GM18507 (cell line): Measurements from ENCODE around the gene GNL1.
A peak's percentile ranks its signal among the peaks of the same experiment; 100 is the strongest.

Experiments used
- DNase-seq: peaks from one replicate; pipeline ENCODE4 v3.0.0; 2011; ENCODE audit warnings: low read depth; ENCODE audit not compliant: insufficient read length; ENCODE audit errors: extremely low spot score
- FAIRE-seq: peaks from 2 replicates; lab custom pipeline; 2011; peaks lifted over from hg19 to GRCh38; lab: Jason Lieb, UNC

Gene GNL1

DNA sequence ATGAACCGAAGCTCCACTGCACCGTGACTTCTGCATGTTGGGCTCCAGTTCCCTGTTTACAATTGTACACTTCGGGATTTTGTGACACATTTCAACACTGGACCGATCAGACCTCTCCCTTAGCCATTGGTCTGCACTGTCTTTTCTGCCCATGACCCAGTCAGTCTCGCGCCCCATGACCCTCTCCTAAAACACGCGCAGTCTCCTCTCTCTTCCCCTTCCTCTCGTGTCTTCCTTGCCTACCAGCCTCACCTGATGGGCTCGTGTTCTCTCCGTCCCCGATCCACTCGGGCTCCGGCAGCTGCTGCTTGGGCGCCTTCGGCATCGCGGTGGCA is 14.4 kb upstream of the GNL1 start:
- DNase-seq (no peak), FAIRE-seq (no peak)

DNA sequence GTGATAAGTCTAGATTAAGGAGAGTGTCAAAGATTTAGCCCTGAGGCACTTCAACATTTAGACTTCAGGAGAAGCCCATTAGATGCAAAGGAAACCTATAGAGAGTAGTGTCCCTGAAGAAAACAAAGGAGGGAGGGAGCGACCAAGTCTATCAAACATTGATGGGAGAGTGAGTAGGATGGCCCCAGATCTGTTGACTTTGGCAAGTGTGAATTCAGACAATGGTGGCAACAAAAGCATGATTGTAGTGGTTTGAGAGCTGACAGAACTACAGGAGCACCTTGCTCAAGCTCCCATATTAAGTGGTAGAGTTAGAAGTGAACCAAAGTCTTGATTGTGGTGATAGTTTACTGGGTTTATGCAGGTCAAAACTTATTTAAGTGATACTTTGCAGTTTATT is 14.0 kb upstream of the GNL1 start:
- DNase-seq: no peak
- no peak for FAIRE-seq

DNA sequence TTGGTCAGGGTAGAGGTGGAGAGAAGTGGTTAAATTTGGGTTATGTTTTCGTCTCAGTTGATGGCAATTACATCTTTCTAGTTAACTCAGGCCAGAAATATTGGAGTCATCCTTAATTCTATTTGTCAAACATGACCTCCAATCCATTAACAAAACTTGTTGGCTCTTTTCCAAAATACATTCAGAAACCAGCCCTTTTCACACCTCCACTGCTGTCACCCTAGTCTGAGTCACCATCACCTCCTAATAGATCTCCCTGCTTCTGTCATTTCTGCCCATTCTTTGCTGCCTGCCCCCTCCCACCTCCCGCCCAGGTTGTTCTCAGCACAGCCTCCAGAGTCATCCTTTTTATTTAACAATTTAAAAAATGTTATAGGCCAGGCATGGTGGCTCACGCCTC is 12.0 kb upstream of the GNL1 start:
- no peak for DNase-seq
- FAIRE-seq: no peak

DNA sequence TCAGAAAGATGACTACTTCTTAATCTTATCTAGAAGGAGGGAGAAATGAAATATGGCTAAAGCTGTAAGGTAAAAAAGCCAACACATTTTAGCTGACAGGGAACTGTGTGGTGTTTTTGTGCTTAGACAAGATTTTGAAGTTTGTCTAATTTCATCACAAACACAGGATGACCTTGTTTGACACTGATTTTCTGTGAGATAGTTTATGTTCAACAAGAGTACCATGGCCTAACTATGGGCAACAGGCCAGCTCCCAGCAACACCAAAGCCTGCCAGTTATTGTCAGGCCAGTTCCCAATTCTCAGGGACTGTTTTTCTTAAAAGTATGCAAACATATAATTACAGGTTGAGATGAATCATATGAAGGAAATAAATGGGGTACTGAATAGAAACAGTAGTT is 9.5 kb upstream of the GNL1 start:
- DNase-seq (no peak), FAIRE-seq (no peak)

DNA sequence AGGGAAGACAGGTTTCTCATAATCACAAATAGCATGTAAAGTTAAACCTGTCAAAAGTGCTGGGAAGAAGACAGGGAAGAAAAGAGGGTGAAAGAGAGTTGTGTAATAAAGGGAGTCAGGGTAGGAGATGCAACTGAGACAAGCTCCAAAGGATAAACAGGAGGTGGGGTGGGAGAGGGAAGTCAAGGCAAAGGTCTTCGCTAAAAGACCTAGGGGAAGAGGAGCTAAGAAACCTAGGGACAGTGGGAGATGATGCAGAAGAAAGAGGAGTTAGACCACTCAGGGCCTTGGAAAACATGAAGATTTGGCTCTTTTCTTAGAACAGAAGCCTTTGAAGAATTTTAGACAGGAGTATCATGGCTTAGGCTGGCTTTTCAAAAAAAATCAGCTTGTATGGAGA is 7.8 kb upstream of the GNL1 start:
- DNase-seq: no peak
- FAIRE-seq: no peak

DNA sequence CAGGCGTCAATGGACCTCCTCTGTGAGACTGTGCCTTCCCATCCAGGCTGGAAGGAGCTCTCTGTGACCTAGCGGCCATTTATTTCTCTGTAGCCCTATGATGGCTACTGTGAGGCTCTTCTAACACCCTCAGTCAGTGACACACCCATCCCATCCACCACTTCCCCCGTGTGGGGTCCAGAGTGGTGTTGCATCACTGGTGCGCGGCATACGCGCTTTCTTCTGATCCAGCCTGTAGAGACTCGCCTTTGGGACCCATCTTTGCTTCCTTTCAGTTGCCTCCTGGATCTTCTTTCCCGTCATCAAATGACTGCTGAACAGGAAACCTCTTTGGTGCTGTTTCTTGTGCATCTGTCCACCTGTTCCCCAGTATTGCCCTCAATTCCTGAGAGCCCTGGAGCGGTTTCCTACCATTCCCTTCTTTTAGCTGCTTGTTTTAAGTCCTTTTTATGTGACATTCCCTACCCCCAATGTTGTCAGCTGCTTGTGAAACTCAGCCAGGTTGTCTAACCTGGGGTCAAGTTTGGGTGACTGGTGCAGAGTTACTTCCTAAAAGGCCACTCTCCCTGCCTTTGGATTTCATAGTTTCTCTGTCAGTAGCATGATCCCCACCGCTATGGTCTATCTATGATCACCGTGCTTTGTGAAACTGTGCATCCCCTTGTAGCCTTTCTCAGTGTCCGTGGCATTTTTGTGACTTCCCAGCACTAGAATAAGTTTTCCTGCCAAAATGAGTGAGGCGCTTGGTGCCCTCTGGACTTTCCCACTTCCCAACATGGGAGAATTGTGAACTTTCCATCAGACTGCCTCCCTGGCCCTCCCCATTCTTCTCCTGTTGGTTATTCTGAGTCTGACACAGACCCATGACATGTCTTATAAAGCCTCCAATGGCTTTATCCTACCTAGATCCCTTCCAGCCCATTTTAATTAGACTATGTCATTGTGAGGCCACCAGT is 6.5 kb upstream of the GNL1 start:
- FAIRE-seq: no peak
- DNase-seq: no peak

DNA sequence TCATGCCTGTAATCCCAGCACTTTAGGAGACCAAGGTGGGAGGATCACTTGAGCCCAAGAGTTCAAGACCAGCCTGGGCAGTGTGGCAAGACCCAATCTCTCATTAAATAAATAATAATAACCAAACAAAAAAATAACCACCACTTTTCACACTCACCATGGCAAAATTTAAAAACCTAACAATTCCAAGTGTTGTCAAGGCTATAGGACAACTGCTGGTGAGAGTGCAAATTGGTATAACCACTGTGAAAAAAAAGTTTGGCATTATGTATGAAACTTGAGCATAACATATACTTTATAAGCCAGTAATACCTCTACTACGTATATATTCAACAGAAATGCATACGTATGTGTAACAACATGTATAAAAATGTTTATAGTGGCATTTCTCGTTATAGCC is 4.6 kb upstream of the GNL1 start:
- FAIRE-seq: no peak

DNA sequence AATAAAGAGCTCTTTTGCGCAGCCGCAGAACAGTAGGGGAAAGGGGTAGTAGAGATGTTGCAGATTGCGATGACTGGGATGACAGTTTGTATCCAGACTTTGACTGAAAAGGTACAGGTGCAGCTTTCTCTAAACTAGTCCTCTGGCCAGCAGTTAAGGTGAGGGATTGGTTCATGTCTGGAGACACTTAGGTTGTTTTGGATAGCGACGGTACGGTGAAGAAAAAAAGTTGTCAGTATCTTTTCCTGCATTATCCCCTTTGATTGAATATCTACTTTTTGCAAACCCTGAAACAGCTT is 1.3 kb upstream of the GNL1 start:
- no peak for DNase-seq
- no peak for FAIRE-seq

More for the DNA sequence above, 4.6 kb upstream of the GNL1 start:
- no peak for DNase-seq

DNA sequence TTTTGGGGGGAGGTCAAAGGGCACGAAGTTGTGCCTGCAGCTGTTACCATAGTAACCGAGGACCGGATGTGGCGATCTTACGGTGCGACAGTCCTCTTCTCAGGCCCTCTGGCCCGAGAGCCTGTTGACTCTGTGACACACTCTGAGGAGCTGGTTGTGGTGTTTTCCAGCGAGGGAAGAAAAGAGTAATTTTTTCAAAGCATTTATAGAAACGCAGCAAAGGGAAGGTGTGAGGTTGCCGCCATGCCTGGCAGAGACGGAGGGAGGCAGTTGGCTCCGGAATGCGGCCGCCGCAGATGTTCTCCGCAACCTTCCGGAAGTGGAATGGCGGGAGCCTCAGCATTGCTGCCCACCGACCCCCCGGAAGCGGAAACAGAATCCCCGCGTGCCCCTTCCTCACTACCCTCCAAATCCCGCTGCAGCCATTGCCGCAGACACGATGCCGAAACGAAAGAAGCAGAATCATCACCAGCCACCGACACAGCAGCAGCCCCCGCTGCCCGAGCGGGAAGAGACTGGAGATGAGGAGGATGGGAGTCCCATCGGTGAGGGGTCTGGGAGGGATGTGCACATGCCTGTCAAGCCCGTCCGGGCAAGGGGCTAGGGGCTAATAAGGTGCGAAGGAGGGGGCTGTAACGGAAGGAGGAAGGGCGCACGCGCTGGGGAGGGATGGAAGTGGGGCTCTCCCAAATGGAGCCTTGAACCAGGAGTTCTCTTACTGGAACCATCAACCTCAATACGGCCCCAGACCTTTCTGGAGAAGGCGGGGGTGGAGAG is 805 bp upstream of the GNL1 start, which contains the start of gene PRR3:
TSS of gene PRR3 (plus strand) at position 390 of the 777 bp plus-strand sequence. CDS start at position 440, 50 bp downstream.
- peak; percentile 88 for FAIRE-seq
- peak; percentile 81 for DNase-seq

DNA sequence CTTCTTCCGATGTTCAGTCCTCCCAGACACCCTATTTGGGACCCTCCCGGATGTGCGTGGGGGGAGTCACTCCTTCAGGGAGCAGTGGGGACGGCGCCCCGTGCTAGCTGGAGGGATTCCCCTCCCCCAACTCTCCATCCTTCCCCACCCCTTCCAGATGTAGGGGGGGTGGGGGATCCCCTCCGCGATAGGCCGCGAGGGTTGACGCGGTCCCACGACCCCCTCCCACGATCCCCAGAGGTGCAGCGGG is 548 bp downstream of the GNL1 start:
- no peak for DNase-seq
- no peak for FAIRE-seq

DNA sequence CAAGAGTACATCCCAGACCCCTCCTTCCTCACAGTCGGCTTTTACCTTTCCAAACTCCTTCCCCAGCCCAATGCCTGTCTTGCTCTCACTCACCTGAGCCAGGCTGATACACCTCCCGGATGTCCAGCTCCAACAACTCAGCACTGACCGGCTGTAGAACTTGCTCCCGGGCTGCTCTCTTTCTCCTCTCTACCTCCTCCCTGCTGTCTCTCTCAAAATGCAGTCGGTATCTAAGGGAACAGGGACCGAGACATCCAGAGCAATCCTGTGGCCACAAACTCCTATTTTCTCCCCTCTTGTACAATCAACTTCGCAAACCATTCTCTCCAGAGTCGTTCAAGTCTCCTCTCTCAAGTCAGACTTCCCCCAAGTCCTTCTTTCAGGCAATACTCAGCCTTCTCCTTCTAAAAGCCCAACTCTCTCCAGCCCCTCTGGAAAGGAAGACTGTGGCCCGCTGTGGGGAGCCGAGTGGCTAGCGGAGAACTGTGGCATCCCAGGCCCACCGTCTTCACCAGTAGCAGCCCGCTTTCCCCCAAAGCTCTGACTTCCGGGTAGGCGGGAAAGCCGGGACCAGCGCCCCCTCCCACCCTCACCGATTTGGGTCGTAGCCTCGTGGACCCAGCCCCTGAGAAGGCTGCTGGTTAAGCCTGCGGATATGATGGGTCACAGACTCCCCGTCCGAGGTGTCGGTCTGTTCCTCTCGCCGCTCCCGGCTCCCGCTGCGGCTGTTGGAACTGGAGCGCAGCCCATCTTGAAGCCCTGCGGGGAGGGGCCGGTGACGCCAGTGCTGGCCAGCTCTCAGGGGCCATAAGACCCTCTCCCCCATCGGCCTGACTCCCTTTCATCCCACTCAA is 1.1 kb downstream of the GNL1 start:
- FAIRE-seq: no peak
- no peak for DNase-seq

DNA sequence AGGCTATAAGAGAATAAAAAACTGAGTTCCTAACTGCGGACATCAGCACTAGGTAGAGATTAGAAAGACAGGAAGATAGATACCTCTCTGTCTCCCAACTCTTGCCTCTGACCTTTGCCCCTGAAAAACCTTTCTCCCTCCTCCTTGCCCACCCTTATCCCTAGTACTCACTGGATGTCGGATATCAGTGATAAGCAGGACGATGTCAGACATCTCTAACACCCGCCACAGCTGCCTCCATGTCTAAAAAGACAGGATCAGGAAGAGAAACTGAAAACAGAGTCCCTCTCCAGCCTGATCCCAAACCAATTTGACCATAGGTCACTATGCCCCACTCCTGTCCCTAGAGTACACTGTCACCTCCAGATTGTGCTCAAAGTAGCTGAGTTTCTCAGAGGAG is 1.9 kb downstream of the GNL1 start:
- no peak for FAIRE-seq
- no peak for DNase-seq

DNA sequence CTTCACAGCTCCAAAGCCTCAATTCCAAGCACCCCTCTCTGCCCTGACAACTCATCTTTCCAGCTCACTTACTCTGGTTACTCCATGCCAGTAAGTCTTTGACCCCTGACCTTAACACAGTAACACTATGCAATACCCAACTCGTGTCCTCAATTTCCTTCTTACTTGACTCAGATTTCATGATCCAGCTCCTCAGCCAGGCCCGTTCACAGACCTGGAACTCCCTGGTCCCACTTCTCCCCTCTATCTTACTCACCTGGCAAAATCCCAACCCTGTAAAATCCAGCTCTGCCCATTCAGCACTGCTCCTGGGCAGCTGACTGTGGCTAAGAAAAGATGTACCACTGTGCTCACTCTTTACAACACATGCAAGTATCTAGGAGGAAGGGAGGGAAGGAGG is 7.9 kb downstream of the GNL1 start:
- no peak for DNase-seq

DNA sequence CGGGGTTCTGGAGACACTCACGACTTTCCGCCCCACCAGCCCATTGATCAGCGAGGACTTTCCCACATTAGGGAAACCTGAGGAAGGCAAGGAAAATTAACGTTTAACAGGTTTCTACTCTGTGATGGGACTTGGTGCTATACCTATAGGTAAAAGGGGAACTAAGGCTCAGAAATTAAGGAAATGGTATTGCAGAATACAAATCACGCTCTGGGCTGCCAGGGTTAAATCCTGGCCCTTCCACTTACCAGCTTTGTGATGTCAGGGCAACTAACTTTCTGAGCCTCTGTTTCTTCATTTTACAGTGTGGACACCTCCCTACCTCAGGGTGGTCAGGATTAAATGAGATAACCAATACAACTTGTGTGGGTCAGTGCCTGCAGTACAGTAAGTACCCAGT is 8.8 kb downstream of the GNL1 start:
- FAIRE-seq (no peak), DNase-seq (no peak)

More for the DNA sequence above, 7.9 kb downstream of the GNL1 start:
- no peak for FAIRE-seq

DNA sequence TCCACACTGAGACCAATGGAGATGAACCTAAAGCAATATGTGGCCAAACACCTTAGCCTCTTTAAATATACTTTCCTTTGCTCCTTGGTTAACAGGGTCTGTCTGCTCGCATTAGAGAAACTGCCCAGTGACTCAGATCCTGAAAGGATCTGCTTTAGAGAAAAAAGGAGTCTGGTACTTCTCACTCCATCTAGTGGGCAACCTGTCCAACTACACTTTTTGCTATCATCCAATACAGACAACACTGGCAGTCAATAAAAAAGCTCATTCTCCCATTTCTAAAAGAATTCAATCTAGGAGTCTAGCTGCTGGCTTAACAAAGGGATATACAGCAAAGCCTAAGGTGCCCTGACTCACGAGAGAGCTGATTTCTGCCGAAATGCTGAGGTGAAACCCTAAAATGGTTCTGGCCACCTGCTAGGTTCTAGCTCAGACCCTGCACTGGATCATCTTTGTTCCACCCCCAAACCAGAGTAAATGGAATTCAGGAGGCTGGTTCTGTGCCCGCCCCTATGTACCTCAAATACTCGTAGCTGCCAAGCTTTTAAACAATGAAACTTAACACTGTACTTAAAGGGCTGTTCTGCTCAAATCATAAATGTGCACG is 11.5 kb downstream of the GNL1 start:
- peak; percentile 88 for FAIRE-seq
- no peak for DNase-seq

DNA sequence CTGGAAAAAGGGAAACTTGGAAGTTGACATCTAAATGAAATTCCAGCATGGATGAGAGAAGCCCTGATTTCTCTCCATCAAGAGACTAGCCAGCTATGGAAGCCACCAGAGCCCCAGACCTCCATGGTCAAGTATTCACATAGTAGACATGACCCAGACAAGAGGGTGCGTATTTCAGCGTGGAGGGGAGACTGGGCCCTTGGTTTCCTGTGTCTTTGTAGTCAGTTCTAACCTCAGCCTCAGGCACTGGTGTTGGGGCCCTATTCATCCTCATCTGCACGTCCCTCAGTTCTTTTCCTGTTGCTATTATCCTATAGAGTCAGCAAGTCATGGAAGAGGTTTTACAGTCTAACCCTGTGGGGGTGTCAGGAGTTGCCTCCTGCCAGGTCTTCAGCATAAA is 12.5 kb downstream of the GNL1 start:
- no peak for DNase-seq
- FAIRE-seq: no peak

DNA sequence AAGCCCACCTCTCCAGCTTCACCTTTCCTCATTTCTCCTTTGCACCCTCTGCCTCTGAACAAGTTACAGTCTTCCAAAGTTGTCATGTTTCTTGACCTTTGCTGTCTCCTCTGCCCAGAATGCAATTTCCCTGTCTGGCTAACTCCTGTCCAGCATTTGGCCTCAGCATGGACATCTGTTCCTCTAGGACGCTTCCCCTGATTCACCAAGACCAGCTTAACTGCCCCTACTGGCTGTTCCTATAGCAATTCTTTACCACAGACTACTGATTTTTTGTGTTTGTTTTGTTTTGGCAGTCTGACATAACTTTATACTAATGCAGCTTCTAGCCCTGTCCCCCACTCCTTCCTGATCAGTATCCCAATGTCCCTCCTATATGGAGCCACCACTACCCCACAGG is 13.4 kb downstream of the GNL1 start:
- DNase-seq (no peak), FAIRE-seq (no peak)

DNA sequence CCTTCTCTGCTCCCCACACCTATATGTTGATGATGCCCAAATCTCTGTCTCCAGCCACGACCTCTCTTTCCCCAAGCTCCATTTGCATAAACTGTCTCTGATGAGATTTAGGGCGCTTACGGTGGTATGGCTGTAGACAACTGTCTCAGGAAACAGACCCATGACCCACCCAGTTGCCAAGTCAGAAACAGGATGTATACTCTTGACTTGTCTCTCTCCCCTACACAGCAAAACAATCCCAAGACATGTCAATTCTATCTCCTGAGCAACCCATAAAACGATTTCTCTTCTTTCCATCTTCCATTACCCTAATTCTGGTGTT is 13.9 kb downstream of the GNL1 start:
- FAIRE-seq (peak; percentile 49), DNase-seq (no peak)

DNA sequence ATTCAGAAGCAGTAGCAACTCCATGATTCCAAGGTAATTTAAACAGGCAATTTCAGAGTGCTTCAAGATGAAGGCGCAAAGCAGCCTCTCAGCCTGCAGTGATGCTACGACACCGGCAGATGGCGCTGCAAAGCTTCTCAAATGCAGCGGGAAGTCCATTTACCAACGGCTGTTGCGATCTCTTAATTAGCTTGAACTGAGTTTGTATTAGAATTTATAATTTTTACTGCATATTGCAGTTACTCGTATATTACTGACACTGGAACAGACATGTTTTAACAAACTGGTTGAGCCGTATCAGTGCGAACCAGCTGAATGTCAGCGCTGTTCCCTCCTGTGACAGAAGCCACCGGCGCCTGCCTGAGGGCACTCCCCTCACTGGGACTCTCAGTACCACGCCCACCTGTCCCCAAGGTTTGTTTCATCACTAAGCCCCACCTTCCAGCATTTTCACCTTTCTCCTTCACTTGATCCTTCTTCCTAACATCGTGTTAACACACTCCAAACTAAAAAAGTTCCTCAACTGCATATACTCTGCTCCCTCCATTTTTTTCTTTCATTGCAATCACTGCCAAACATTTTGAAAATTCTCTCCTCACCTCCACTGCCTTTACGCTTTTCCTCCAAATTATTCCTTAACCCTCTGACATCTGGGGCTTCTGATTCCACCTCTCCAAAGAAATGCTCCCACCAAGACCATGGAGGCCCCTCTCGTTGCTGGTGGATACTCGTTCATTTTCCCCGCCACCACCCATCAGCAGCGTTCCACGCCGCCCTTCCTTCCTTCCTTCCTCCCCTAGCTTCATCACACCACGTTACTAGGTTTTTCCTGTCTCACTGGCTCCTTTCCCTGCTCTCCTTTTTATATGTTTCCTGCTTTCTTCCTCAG is 14.5 kb downstream of the GNL1 start:
- DNase-seq (peak; percentile 56), FAIRE-seq (peak; percentile 94)
